Fibroblast of skin of abdomen (primary cell): ENCODE results near the gene GALNT11.
A peak's percentile ranks its signal among the peaks of the same experiment; 100 is the strongest.

ENCODE experiments used
- DNase-seq: peaks from one replicate; pipeline ENCODE4 v3.0.0-alpha.2; 2013

Gene GALNT11

GRCh38 chr7:152120776-152121175 is 95.3 kb downstream of the GALNT11 start:
- no peak for DNase-seq

- DNase-seq, result no peak
Measured at GRCh38 chr7:152121432-152121831, 96.0 kb downstream of the GALNT11 start.

- no peak for DNase-seq
Measured at GRCh38 chr7:152122540-152122939, 97.1 kb downstream of the GALNT11 start.

- DNase-seq, result no peak
Measured at GRCh38 chr7:152126741-152127140, 101.3 kb downstream of the GALNT11 start.

- no peak for DNase-seq
Measured at GRCh38 chr7:152127229-152127628, 101.8 kb downstream of the GALNT11 start.

GRCh38 chr7:152128252-152128651 is 102.8 kb downstream of the GALNT11 start:
- no peak for DNase-seq

DNA sequence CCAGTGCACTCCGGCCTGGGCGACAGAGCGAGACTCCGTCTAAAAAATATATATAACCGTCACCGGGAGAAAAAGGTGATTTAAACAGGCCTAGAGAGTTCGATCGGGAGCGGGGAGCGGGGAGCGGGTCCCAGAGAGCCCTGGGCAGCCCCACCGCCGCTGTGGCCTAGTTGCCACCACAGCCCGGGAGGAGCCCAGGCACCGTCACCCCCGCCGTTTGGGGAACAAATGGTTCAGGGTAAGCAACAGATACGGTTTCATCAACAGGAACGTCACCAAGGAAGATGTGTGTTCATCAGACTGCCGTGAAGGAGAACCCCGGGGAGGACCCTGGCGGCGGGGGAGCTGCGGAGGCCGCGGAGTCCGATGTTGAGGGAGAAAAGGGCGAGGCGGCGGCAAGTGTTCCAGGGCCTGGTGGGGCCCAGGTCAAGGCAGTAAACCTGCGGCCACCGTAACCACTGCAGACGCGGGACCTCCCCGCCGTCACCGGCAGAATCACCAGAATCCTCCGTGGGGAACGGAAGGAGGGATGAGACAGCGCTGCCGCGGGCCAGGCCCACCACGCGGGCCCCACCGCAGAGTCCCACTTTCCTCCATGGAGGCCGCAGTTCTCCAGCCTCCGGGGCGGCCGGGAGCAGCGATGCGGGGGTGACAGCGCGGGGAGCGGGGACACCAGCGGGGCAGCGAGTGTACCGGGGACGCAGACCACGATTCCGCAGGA is 103.4 kb downstream of the GALNT11 start:
- DNase-seq, result no peak

DNA sequence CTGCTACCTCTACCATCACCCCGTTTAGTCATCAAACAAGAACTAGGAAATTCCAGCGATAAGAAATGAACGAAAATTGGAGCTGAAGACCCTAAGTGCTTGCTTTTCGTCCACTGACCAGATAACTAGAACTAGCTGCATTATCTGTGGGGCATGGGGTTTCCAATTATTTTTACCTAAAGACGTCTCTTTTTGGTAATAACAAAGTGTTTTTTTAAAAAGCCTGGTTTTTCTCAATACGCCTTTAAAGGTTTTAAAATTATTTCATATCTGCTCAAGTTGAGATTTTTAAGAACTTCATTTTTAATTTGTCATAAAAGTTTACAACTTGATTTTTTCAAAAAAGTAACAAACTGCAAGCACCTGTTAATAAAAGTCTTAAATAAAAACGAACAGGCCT is 104.2 kb downstream of the GALNT11 start:
- no peak for DNase-seq

DNA sequence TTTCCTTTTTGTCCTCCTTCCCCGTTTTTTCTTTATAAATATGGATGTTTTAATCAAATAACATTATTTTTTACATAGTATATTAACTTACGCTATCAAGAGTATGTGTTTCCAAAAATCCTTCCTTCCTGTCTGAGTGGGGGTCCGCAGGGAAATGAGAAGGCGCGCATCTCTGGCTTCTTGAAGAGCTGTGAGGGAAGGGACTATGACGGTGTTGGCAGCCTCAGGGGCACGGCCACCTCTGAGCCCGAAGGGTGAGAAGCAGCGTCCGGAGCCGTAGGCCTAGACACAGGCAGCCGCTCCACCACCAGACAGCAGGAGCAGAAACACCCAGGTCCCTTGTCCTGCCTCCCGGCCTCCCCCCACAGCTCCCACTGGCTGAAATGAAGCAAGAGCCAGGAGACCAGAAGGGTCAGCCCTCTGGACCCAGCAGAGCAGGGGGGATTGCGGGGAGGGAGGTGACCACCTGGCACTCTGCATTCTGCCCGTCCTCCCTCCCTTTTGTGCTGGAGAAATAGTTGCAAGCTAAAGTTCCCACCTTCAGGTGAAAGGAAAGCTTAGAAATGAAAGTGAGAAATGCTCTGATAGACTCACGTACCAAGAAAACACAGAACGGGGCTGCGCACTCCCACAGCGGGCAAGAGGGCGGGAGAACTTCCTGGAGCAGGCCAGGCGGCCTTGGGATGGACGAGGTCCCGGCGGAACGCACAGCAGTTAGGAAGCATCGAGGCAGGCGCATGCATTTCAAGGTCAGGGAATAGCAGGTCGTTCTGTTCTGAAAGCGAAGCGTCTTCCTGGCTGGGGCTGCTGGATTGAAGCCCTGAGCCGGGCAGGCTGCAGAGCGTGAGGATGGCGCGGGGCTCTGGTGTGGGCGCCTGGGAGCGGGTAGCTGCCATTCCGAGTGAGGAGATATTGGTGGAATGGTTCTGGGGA is 105.5 kb downstream of the GALNT11 start:
- DNase-seq, result no peak

GRCh38 chr7:152131981-152132494 is 106.6 kb downstream of the GALNT11 start:
- DNase-seq, result no peak

DNA sequence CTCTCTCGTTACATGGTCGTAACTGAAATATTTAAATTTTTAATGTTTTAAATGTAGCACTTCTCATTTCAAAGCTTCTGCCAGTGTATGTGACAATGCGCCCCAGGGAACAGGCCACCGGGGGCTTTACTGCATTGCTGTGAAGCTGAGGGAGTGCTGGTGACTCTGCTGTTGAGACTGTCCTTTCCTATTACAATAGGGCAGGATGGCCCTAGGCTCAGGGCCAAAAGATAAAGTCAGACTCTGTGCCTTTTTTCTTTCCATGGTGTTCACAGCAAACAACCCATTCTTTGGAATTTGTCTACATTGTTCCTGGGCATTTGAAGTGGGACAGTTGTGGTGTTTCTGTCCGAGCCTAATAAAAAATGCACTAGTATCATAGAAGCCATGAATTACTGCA is 107.3 kb downstream of the GALNT11 start:
- no peak for DNase-seq

DNA sequence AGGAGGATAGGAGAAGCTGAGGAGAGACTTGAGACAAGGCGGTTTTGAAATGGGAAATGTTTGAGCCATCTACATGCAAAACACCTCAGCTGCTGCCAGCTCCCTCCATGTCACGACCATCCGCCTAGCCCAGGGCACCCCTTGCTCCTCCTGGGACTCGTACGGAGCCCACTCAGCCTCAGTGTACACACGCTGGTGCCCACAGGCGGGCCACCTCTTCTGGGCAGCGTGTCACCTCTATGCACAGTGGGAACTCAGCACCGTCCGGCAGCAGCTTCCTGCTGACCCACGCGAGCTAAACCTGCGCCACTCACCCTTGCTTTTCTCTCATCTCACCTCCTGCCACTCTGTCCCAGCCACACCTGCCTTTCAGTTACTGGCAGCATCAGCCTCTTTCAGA is 108.3 kb downstream of the GALNT11 start:
- no peak for DNase-seq

DNA sequence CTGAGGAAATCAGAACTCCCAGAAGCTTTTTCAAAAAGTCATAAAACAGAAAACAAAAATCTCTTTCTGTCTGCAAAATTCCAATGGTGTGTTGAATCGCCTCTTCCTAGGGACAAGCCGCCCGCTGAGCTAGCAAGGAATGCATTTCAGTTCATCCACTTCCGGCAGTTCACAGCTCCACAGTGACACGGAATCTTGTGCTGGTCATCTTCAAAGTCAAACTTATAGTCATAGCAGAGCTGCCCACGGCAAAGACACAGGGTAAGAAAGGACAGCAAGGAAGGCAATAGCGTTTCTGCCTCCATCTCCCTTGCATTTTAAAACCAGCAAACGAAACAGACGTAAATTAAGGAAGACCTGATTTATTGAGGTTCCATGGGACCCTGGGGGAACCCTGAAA is 111.2 kb downstream of the GALNT11 start:
- peak; percentile 51 for DNase-seq

GRCh38 chr7:152137476-152138025 is 112.1 kb downstream of the GALNT11 start:
- DNase-seq, result no peak

- DNase-seq, result no peak
Measured at GRCh38 chr7:152140067-152140466, 114.6 kb downstream of the GALNT11 start.

GRCh38 chr7:152140560-152140959 is 115.1 kb downstream of the GALNT11 start:
- DNase-seq, result no peak

DNA sequence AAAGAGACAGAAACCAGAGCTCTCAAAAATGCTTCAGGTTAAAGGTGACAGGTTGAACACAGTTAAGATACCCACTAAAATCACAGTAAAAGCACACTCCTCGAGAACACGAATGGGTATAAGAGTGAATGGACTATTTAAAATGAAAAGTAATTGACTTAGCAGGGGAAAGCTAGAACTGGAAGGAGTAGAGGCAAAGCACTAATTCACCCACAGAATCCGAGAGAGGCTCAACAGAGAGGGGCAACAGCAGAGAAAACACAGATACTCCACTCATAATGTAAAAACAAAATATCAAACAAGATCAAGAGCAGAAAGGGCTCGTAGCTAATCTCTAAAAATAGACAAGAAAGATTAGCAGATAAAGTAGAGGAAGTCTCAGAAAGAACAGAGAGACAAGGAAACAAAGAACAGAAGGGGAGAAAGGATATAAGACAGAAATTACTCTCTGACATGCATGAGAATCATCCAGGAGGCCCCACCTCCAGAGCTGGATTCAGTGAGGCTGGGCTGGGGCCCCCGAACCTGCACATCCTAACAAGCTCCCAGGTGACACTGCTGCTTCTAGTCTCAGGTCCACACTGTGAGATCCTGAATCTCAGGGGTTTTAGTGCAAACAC is 117.6 kb downstream of the GALNT11 start:
- no peak for DNase-seq

- no peak for DNase-seq
Measured at GRCh38 chr7:152144557-152145245, 119.2 kb downstream of the GALNT11 start.

- peak; percentile 41 for DNase-seq
Measured at GRCh38 chr7:152145853-152146466, 120.5 kb downstream of the GALNT11 start.

DNA sequence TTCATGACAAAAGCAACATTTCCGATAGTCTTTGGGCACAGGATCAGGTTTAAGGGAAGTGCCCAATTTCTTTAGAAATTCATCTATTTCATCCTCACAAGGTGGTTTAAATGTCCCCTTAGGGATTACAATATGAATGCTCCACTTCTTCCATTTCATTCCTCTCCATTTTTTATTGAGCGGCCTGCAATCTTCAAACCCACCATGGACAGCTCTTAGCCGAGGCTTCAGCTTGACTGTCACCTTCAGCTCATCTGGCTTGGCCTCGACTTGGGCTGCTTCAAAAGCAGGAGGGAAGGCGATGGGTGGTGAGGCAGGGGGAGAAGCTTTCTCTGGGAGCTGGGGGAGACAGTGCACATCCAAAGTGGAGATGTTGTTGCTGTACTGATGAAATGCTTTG is 123.2 kb downstream of the GALNT11 start:
- no peak for DNase-seq

- no peak for DNase-seq
Measured at GRCh38 chr7:152149363-152149762, 123.9 kb downstream of the GALNT11 start.

DNA sequence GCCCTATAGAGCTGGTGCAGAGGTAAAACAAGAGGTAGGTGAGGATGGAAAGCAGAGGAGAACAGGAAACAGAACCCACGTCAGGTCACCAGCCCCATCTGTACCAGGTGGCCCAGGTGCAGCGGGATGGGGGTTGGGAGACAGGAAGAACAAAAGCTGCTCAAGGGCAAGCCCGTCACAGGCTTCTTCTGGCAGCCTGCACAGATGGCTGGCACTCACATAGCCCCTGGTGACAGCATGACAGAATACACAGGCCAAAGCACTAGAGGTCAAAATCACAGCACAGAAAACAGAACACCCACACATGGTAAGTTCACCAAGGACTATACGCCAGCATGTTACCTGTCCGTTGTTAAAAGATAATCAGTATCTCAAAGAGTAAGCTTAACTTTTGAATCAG is 126.8 kb downstream of the GALNT11 start:
- no peak for DNase-seq
